DOHH2 (cell line): ENCODE results near the gene ARPC4.

Source experiments
- H3F3A ChIP-seq: fragments of 200-600 bp; sonication (generic), shearing (Covaris generic); 2 replicates; pipeline ENCODE4 v1.6.0; 2016; ENCODE audit warnings: antibody characterized with exemption, mild to moderate bottlenecking; ENCODE audit not compliant: control insufficient read depth, insufficient read depth
- H3K27ac ChIP-seq: fragments of 200-600 bp; sonication (generic); 2 replicates; pipeline ENCODE4 v1.5.1; 2014; ENCODE audit warnings: low read depth, mild to moderate bottlenecking, low read length, moderate library complexity
- H3K27me3 ChIP-seq: fragments of 200-600 bp; sonication (generic); 2 replicates; pipeline ENCODE4 v1.6.1; 2014; ENCODE audit warnings: mild to moderate bottlenecking, low read length, mixed read lengths; ENCODE audit not compliant: control insufficient read depth
- H3K36me3 ChIP-seq: fragments of 200-600 bp; sonication (generic); 2 replicates; pipeline ENCODE4 v1.6.1; 2014; ENCODE audit warnings: mild to moderate bottlenecking, low read length, moderate library complexity, mixed read lengths; ENCODE audit not compliant: control insufficient read depth
- H3K4me1 ChIP-seq: fragments of 200-600 bp; sonication (generic); 2 replicates; pipeline ENCODE4 v1.6.1; 2014; ENCODE audit warnings: mild to moderate bottlenecking, low read length, mixed read lengths; ENCODE audit not compliant: control insufficient read depth
- H3K4me2 ChIP-seq: fragments of 200-600 bp; sonication (generic); 2 replicates; pipeline ENCODE4 v1.6.0; 2014; ENCODE audit warnings: mild to moderate bottlenecking, low read length, moderate library complexity
- H3K4me3 ChIP-seq: fragments of 200-600 bp; sonication (generic); 2 replicates; pipeline ENCODE4 v1.5.1; 2014; ENCODE audit warnings: mild to moderate bottlenecking, low read length, mixed read lengths
- H3K79me2 ChIP-seq: fragments of 200-600 bp; sonication (generic); 2 replicates; pipeline ENCODE4 v1.6.1; 2014; ENCODE audit warnings: mild to moderate bottlenecking, low read length, mixed read lengths; ENCODE audit not compliant: control insufficient read depth
- H3K9me2 ChIP-seq: fragments of 200-600 bp; sonication (generic); replicated peaks from 2 replicates; pipeline ENCODE4 v1.6.1; 2014; ENCODE audit warnings: mild to moderate bottlenecking, low read length, mixed read lengths; ENCODE audit not compliant: control insufficient read depth
- H3K9me3 ChIP-seq: fragments of 200-600 bp; sonication (generic); 2 replicates; pipeline ENCODE4 v1.6.1; 2014; ENCODE audit warnings: antibody characterized with exemption, low read length, mixed read lengths; ENCODE audit not compliant: control insufficient read depth, insufficient read depth
- H4K20me1 ChIP-seq: fragments of 200-600 bp; sonication (generic); 2 replicates; pipeline ENCODE4 v1.6.0; 2014; ENCODE audit warnings: low read depth, mild to moderate bottlenecking, antibody characterized with exemption, low read length, moderate library complexity; ENCODE audit not compliant: control insufficient read depth, insufficient read depth
- EZH2phosphoT487 ChIP-seq: fragments of 200-600 bp; sonication (generic); IDR thresholded peaks from 2 replicates; pipeline ENCODE4 v1.6.1; 2017; ENCODE audit warnings: borderline replicate concordance, mild to moderate bottlenecking, antibody characterized with exemption, low read length, moderate library complexity, mixed read lengths
- TF ChIP-seq, protein P1 (sequence below): fragments of 200-600 bp; sonication (generic); IDR thresholded peaks from one replicate; pipeline ENCODE4 v1.5.1; 2014; ENCODE audit warnings: antibody characterized with exemption, mild to moderate bottlenecking, low read depth, low read length; ENCODE audit not compliant: poor library complexity, severe bottlenecking

The ARPC4 gene

DNA sequence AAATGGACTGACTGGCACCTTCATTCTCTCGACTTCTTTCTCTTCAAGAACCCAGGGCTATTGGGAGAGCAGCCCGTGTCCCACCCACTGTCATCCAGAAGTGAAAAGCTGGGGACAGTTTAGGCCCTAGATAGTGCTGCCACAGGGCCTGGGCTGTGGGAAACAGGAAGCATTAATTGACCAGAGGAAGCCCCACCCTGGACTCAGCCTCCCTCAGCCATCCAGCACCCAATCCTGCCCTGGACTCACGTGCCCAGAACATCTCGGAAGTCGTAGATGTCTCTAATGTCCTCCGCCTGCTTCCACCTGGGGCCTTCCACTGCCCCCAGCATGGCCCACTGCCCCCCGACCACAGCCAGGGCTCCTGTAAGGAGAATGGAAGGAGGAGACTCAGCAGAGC, 25.5 kb upstream of the ARPC4 start:
- no peaks in the 10 kb centered on the region for H3K9me2 ChIP-seq
- no peaks in the 10 kb centered on the region for H3K9me3 ChIP-seq
- no peaks in the 10 kb centered on the region for H3K79me2 ChIP-seq
- no peak overlapping the region for H3K4me3 ChIP-seq
- no peaks in the 10 kb centered on the region for H4K20me1 ChIP-seq
- H3K27me3 ChIP-seq: peaks cover 11% of the 10 kb centered on the region
- no peaks in the 10 kb centered on the region for H3K36me3 ChIP-seq
- H3K4me2 ChIP-seq: no peak overlapping the region
- TF ChIP-seq, protein P1, sequence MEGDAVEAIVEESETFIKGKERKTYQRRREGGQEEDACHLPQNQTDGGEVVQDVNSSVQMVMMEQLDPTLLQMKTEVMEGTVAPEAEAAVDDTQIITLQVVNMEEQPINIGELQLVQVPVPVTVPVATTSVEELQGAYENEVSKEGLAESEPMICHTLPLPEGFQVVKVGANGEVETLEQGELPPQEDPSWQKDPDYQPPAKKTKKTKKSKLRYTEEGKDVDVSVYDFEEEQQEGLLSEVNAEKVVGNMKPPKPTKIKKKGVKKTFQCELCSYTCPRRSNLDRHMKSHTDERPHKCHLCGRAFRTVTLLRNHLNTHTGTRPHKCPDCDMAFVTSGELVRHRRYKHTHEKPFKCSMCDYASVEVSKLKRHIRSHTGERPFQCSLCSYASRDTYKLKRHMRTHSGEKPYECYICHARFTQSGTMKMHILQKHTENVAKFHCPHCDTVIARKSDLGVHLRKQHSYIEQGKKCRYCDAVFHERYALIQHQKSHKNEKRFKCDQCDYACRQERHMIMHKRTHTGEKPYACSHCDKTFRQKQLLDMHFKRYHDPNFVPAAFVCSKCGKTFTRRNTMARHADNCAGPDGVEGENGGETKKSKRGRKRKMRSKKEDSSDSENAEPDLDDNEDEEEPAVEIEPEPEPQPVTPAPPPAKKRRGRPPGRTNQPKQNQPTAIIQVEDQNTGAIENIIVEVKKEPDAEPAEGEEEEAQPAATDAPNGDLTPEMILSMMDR: no peak
- no peak for TF ChIP-seq EZH2phosphoT487
- H3K27ac ChIP-seq: no peak overlapping the region
- H3K4me1 ChIP-seq: peaks cover 27% of the 10 kb centered on the region
- H3F3A ChIP-seq: no peaks in the 10 kb centered on the region

DNA sequence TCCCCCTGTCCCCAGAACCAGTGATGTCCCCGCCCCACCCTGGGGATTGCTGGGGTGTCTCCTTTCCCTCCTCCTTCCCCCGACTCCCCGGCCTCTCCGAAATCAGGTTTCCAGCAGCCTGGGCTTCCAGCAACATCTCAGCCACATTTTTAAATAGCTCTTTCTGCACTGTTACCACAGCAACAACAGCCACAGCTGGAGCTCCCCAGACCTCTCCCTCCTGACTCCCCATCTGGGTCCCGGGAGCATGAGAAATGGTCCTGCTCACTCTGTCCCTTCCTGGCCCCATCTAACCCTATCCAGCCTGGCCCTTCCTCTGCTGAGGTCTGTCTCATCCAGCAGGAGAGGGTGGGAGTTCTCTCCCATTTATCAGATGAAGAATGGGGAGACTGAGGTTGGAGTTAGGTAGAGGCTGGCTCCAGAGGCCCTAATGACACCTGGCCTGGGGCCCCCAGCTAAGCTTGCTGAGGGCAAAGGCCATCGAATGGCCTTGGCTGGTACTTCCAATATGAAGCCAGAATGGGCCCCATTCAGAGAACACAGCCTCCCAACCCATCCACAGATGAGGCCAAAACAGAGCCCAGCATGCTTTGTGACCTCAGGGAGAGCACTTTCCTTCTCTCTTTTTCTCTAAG, 24.6 kb upstream of the ARPC4 start:
- no peak overlapping the region for H3K27ac ChIP-seq
- peaks cover 27% of the 10 kb centered on the region for H3K4me1 ChIP-seq
- no peaks in the 10 kb centered on the region for H3K9me3 ChIP-seq
- H3K27me3 ChIP-seq: peaks cover 11% of the 10 kb centered on the region
- no peaks in the 10 kb centered on the region for H4K20me1 ChIP-seq
- H3K4me2 ChIP-seq: peak overlapping the region; percentile 70; the same call in 1 of the 2 replicates
- no peaks in the 10 kb centered on the region for H3K9me2 ChIP-seq
- no peak overlapping the region; the same call in 1 of the 2 replicates for H3K4me3 ChIP-seq
- no peaks in the 10 kb centered on the region for H3F3A ChIP-seq
- H3K79me2 ChIP-seq: no peaks in the 10 kb centered on the region
- TF ChIP-seq, protein P1: no peak
- no peak for TF ChIP-seq EZH2phosphoT487
- no peaks in the 10 kb centered on the region for H3K36me3 ChIP-seq

DNA sequence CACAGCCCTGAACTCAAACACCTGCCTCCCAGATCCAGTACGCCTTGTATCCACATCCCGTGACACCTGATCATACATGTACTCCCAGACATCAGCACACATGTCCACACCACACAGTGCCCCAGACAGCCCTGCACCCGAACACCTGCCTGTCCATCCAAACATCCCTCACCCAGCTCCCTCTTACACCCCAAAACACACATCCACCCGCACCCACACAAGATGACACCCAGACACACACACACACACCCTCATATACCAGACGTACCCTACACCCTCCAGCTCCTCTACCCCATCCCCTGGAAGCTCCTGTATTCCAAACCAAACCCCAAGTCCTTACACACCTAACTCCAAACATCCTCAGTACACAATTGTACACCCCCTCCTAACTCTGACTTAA, 23.9 kb upstream of the ARPC4 start:
- no peaks in the 10 kb centered on the region for H4K20me1 ChIP-seq
- peak overlapping the region; percentile 70 for H3K4me2 ChIP-seq
- H3K4me1 ChIP-seq: peaks cover 27% of the 10 kb centered on the region
- H3K79me2 ChIP-seq: no peaks in the 10 kb centered on the region
- H3K9me3 ChIP-seq: no peaks in the 10 kb centered on the region
- TF ChIP-seq EZH2phosphoT487: no peak
- TF ChIP-seq, protein P1: no peak
- H3K27ac ChIP-seq: no peak overlapping the region
- no peaks in the 10 kb centered on the region for H3K36me3 ChIP-seq
- no peaks in the 10 kb centered on the region for H3K9me2 ChIP-seq
- H3F3A ChIP-seq: no peaks in the 10 kb centered on the region
- peaks cover 11% of the 10 kb centered on the region for H3K27me3 ChIP-seq
- peak overlapping the region; percentile 65 for H3K4me3 ChIP-seq
